22Rv1 (cell line): Measurements from ENCODE around the gene THOC7.

Source experiments
- ZFX ChIP-seq: fragments of 450-650 bp; IDR thresholded peaks from 2 replicates; pipeline ENCODE4 v1.6.1; 2017; ENCODE audit warnings: antibody characterized with exemption, borderline replicate concordance
- TF ChIP-seq, protein P1 (sequence below): fragments of 450-650 bp; IDR thresholded peaks from 2 replicates; pipeline ENCODE4 v1.5.1; 2017; ENCODE audit warnings: mild to moderate bottlenecking

DNA sequence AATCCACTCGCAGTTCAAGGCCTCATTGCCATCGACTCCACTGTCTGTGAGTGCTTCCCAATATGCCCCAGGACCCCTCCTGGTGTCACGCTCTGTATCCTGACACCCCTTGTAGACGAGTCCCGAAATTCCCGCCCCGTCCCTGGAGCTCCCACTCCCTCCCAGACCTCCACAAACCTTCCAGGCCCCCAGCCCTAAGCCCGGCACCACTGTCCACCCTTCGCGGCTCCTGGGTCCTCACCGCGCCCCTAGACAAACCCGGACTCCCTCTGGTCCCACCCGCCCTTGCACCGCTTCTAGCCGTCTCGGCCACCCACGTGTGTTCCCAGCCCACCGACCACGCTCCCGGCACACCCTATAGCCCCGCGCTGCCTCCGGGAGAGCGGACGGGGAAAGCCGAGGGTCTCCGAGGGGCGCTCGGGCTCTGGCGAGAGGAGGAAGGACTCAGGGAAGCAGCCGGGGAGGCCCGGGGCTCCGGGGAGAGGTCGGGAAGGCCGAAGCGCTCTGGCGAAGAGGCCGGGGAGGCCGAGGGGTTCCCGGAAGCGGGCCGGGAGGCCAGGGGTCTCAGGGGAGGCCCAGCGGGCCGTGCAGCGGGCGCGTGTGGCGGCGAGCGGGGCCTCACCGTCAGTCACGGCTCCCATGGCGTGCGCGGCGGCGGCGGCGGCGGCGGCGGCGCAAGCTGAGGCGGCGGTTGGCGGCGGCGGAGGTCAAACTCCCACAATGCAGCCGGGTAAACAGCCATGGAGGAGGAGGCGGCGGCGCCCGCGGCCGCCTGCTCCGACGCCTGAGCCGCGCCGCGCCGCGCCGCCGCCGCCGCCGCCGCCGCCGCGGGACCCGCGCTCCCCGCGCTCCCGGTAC, at the start of gene THOC7, which contains the start of gene ATXN7:
- TF ChIP-seq, protein P1, sequence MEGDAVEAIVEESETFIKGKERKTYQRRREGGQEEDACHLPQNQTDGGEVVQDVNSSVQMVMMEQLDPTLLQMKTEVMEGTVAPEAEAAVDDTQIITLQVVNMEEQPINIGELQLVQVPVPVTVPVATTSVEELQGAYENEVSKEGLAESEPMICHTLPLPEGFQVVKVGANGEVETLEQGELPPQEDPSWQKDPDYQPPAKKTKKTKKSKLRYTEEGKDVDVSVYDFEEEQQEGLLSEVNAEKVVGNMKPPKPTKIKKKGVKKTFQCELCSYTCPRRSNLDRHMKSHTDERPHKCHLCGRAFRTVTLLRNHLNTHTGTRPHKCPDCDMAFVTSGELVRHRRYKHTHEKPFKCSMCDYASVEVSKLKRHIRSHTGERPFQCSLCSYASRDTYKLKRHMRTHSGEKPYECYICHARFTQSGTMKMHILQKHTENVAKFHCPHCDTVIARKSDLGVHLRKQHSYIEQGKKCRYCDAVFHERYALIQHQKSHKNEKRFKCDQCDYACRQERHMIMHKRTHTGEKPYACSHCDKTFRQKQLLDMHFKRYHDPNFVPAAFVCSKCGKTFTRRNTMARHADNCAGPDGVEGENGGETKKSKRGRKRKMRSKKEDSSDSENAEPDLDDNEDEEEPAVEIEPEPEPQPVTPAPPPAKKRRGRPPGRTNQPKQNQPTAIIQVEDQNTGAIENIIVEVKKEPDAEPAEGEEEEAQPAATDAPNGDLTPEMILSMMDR: no peak
- TF ChIP-seq ZFX: no peak
